Stomach (tissue), 4 donors: ENCODE results near the gene ITK.

ENCODE experiments used
- EP300 ChIP-seq: sonication (generic); formaldehyde crosslinking; IDR thresholded peaks from one replicate; pipeline ENCODE4 v1.6.1; 2017; ENCODE audit warnings: antibody characterized with exemption
- TF ChIP-seq, protein P1 (sequence below), 7 experiments: fragments of 450-650 bp in 4 of 7; fragments of 200-600 bp in 3 of 7; sonication (generic) in 3 of 7; IDR thresholded peaks; one replicate each; pipeline ENCODE4 v1.5.1; 2016 to 2019; ENCODE audit warnings: antibody characterized with exemption in 7 of 7, control low read depth in 2 of 7, mild to moderate bottlenecking in 1 of 7

DNA sequence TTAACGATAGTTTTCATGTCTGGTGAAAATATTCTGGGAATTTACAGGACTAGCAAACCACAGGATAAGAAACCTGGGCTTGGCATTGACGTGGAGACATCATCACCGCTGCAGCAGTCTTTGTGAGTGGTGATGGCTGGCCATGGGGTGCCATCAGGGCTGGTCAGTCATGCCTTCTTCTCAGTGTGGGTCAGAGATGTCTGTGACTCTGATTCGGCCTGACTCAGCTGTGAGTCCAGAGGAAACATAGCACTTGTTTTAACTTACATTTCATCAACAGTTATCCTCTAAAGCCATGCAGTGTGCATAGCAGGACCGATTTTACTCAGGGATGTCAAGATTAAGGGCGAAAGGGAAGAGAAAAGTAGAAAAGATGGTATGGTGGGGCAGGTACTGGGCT, 52.1 kb downstream of the ITK start:
- TF ChIP-seq, protein P1, sequence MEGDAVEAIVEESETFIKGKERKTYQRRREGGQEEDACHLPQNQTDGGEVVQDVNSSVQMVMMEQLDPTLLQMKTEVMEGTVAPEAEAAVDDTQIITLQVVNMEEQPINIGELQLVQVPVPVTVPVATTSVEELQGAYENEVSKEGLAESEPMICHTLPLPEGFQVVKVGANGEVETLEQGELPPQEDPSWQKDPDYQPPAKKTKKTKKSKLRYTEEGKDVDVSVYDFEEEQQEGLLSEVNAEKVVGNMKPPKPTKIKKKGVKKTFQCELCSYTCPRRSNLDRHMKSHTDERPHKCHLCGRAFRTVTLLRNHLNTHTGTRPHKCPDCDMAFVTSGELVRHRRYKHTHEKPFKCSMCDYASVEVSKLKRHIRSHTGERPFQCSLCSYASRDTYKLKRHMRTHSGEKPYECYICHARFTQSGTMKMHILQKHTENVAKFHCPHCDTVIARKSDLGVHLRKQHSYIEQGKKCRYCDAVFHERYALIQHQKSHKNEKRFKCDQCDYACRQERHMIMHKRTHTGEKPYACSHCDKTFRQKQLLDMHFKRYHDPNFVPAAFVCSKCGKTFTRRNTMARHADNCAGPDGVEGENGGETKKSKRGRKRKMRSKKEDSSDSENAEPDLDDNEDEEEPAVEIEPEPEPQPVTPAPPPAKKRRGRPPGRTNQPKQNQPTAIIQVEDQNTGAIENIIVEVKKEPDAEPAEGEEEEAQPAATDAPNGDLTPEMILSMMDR (IDR thresholded peaks at IDR 0.05), result no peak
- TF ChIP-seq EP300, result no peak
